HepG2 (cell line): ENCODE data around the gene IL2RA. TPM values are rescaled to one million over a fixed set of nuclear protein-coding genes. Genes with fewer than 3 reads are reported as not detected.

Experiments used
- ATAC-seq: fragments of 200-7000 bp; cut with Tn5 transposase; 3 replicates; pipeline ENCODE4 v1.9.1; 2020; ENCODE audit warnings: mild to moderate bottlenecking, moderate library complexity
- BruUV-seq: library from RNA; stranded (reverse); fragments of 400-500 nt; replicated peaks from 2 replicates; lab custom pipeline; 2021; lab: Mats Ljungman, UMichigan
- CTCF ChIA-PET: fragments of 300-600 bp; formaldehyde crosslinking; extraction: SDS; loops from one replicate; lab custom pipeline; 2021; ENCODE audit warnings: low total read pairs, inconsistent platforms, low intra/inter-chr PET ratio; lab: Yijun Ruan, JAX
- POLR2A ChIA-PET: fragments of 350-600 bp; sonication (Branson Sonifier 250); formaldehyde crosslinking; loops from one replicate; lab custom pipeline; 2020; ENCODE audit warnings: antibody characterized with exemption, inconsistent platforms; lab: Yijun Ruan, JAX
- DNase-seq: peaks from one replicate; pipeline ENCODE4 v3.0.0-alpha.2; 2015; ENCODE audit warnings: low spot score
- FAIRE-seq: peaks from 3 replicates; lab custom pipeline; 2011; peaks lifted over from hg19 to GRCh38; lab: Jason Lieb, UNC
- H2AFZ ChIP-seq: one replicate; pipeline ENCODE4 v1.6.1; 2011; ENCODE audit warnings: low read length, inconsistent platforms
- H3K27ac ChIP-seq: fragments of 300-600 bp; 3 replicates; pipeline ENCODE4 v1.8.0; 2011; ENCODE audit warnings: mixed run types, mild to moderate bottlenecking, mixed read lengths, low read length, inconsistent platforms; ENCODE audit not compliant: insufficient read depth; ENCODE audit errors: extremely low read length
- H3K27me3 ChIP-seq, 2 experiments: fragments of 200-600 bp in 1 of 2; 2 replicates in 1 of 2; 3 replicates in 1 of 2; pipeline versions ENCODE4 v1.6.0 to v1.8.0; 2011; ENCODE audit warnings: low read length in 2 of 2, mild to moderate bottlenecking in 2 of 2, moderate library complexity in 2 of 2, inconsistent platforms in 1 of 2; ENCODE audit not compliant: insufficient read depth in 2 of 2, control insufficient read depth in 1 of 2
- H3K36me3 ChIP-seq, 2 experiments: fragments of 200-600 bp in 1 of 2; replicated peaks in 1 of 2; 2 replicates in 1 of 2; 3 replicates in 1 of 2; pipeline versions ENCODE4 v1.5.1 to v1.8.0; 2011; ENCODE audit warnings: low read length in 2 of 2, inconsistent platforms in 1 of 2; ENCODE audit not compliant: insufficient read depth in 2 of 2, control insufficient read depth in 1 of 2
- H3K4me1 ChIP-seq: 2 replicates; pipeline ENCODE4 v1.5.1; 2012; ENCODE audit warnings: low read length, inconsistent platforms; ENCODE audit not compliant: insufficient read depth
- H3K4me2 ChIP-seq: 2 replicates; pipeline ENCODE4 v1.6.0; 2011; ENCODE audit warnings: low read depth, low read length, inconsistent platforms
- H3K4me3 ChIP-seq, 3 experiments: fragments of 200-600 bp in 1 of 3; sonication (generic), shearing (Covaris generic) in 1 of 3; replicated peaks in 1 of 3; 2 replicates each; pipeline ENCODE4 v1.5.1; 2011 to 2016; ENCODE audit warnings: low read length in 3 of 3, inconsistent platforms in 2 of 3, low read depth in 2 of 3, mild to moderate bottlenecking in 2 of 3, control low read depth in 1 of 3, mixed read lengths in 1 of 3; ENCODE audit not compliant: insufficient read depth in 1 of 3
- H3K79me2 ChIP-seq: one replicate; pipeline ENCODE4 v1.6.1; 2011; ENCODE audit warnings: low read length, inconsistent platforms; ENCODE audit not compliant: insufficient read depth
- H3K9ac ChIP-seq: 2 replicates; pipeline ENCODE4 v1.6.0; 2011; ENCODE audit warnings: mild to moderate bottlenecking, low read depth, low read length, inconsistent platforms; ENCODE audit not compliant: insufficient read depth
- H3K9me3 ChIP-seq: 2 replicates; pipeline ENCODE4 v1.5.1; 2012; ENCODE audit warnings: mild to moderate bottlenecking, low read length
- H4K20me1 ChIP-seq: 2 replicates; pipeline ENCODE4 v1.6.0; 2011; ENCODE audit warnings: inconsistent platforms, mild to moderate bottlenecking, low read length, moderate library complexity; ENCODE audit not compliant: insufficient read depth
- ETV5 ChIP-seq: IDR thresholded peaks from 2 replicates; pipeline ENCODE4 v1.6.1; 2018; ENCODE audit warnings: missing biosample characterization, missing genetic modification reagents, inconsistent platforms, borderline replicate concordance
- FOXK2 ChIP-seq: fragments of 450-650 bp; IDR thresholded peaks from 2 replicates; pipeline ENCODE4 v1.6.1; 2016
- HCFC1 ChIP-seq: fragments of 150-350 bp; IDR thresholded peaks from 2 replicates; pipeline ENCODE4 v1.6.1; 2014; ENCODE audit warnings: low read depth, low read length
- MYNN ChIP-seq: sonication (generic); formaldehyde crosslinking; IDR thresholded peaks from 2 replicates; pipeline ENCODE4 v1.4.0; 2020; ENCODE audit warnings: mild to moderate bottlenecking, low read depth, missing genetic modification reagents
- NBN ChIP-seq: fragments of 450-650 bp; conservative IDR thresholded peaks from 2 replicates; pipeline ENCODE4 v1.6.1; 2017
- SNRNP70 ChIP-seq: fragments of 200-400 bp; formaldehyde crosslinking; IDR thresholded peaks from 2 replicates; pipeline ENCODE4 v1.6.1; 2017; ENCODE audit warnings: mild to moderate bottlenecking, low read depth, low read length, moderate library complexity
- ZNF17 ChIP-seq: sonication (generic); formaldehyde crosslinking; IDR thresholded peaks from 2 replicates; pipeline ENCODE4 v1.5.0; 2020; ENCODE audit warnings: mild to moderate bottlenecking, missing genetic modification reagents
- ZNF235 ChIP-seq: sonication (generic); formaldehyde crosslinking; IDR thresholded peaks from 2 replicates; pipeline ENCODE4 v1.8.1; 2023; ENCODE audit warnings: mild to moderate bottlenecking, missing genetic modification reagents, borderline replicate concordance
- ZNF530 ChIP-seq: sonication (generic); formaldehyde crosslinking; IDR thresholded peaks from 2 replicates; pipeline ENCODE4 v1.5.0; 2020; ENCODE audit warnings: low read depth, mild to moderate bottlenecking, missing genetic modification reagents
- ZSCAN20 ChIP-seq: sonication (generic); formaldehyde crosslinking; IDR thresholded peaks from 2 replicates; pipeline ENCODE4 v1.4.0; 2020; ENCODE audit warnings: missing genetic modification reagents, mild to moderate bottlenecking, borderline replicate concordance
- WGBS: methylation state at CpG from one replicate; pipeline ENCODE4 v1.1.6; 2017; ENCODE audit warnings: low lambda C conversion rate; 5-methylcytosine and 5-hydroxymethylcytosine counted together
- in situ Hi-C: cut with HindIII; loops from 2 replicates; pipeline ENCODE4 v1.10.0; 2017; ENCODE audit warnings: low pct_unique_long_range_greater_than_20kb; ENCODE audit not compliant: extremely low pct_ligation_motif_present
- intact Hi-C: fragments of 100-400 bp; cut with micrococcal nuclease; formaldehyde crosslinking; loops from one replicate; pipeline ENCODE4 v1.10.0; 2022; ENCODE audit not compliant: unreplicated experiment
- polyA plus RNA-seq, 8 experiments: library from polyadenylated mRNA; depleted of rRNA in 3 of 8; stranded (reverse) in 7 of 8; unstranded in 1 of 8; fragments of >200 nt; fragmentation: Illumina TruSeq in 4 of 8; extraction: Trizol in 4 of 8; gene quantifications; 2 replicates each; pipeline versions ENCODE4 v1.2.1 to v1.2.3, GENCODE V29; 2011 to 2016; ENCODE audit warnings: low read depth in 4 of 8, missing spikeins in 1 of 8, mixed read lengths in 1 of 8; ENCODE audit not compliant: insufficient read depth in 1 of 8
- total RNA-seq, 5 experiments: library from RNA; depleted of rRNA; stranded (reverse); fragments of >200 nt; fragmentation: Illumina TruSeq; extraction: Trizol; gene quantifications; 2 replicates each; pipeline ENCODE4 v1.2.3, GENCODE V29; 2016; ENCODE audit warnings: low read depth in 1 of 5
- TF ChIP-seq, protein P1 (sequence below): sonication (generic); formaldehyde crosslinking; conservative IDR thresholded peaks from 2 replicates; pipeline ENCODE4 v1.4.0; 2020; ENCODE audit warnings: missing genetic modification reagents
- TF ChIP-seq, protein P2 (sequence below): sonication (generic); formaldehyde crosslinking; IDR thresholded peaks from 2 replicates; pipeline ENCODE4 v1.4.0; 2020; ENCODE audit warnings: low read depth, mild to moderate bottlenecking, missing genetic modification reagents
- TF ChIP-seq, protein P3 (sequence below): sonication (generic); formaldehyde crosslinking; IDR thresholded peaks from 2 replicates; pipeline ENCODE4 v1.8.0; 2022; ENCODE audit warnings: mild to moderate bottlenecking, missing genetic modification reagents, moderate library complexity
- TF ChIP-seq, protein P4 (sequence below): sonication (generic); formaldehyde crosslinking; IDR thresholded peaks from 2 replicates; pipeline ENCODE4 v1.8.0; 2022; ENCODE audit warnings: missing genetic modification reagents, mild to moderate bottlenecking, moderate library complexity, borderline replicate concordance

IL2RA gene
- total and polyA plus RNA-seq, 2 of the 13 experiments (the other 11 are each of a cell fraction or from before 2014, with no cell fraction given): not detected

DNA sequence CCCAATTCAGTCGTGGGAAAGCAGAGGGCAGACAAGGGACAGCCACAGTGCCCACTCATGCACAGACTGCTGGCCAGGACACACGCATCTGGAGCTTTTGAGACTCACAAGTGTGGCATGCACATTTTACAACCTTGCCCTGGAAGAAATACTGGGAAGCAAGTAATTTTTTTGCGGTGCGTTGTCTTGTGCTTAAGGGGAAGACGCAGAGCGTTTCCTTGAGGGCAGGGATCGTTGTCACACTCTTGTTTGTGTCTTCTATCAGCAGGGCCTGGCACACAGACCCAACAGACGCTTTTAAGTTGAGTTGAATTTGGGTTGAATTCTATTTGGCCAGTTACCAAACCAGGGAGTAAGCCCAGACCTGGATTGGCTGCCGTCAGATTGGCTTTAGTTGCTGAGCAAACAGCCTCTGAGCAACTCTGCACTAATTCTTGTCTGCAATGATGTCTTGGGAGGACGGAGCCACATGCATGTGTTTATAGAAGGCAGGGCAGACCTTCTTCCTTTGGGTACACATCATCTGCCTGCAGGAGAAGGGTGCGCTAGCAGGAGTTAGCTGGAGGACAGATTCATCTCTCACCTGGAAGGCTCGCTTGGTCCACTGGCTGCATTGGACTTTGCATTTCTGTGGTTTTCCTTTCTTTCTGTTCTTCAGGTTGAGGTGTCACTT lies 38.4 kb downstream of the IL2RA start (continued):
- TF ChIP-seq ZNF530 (CRISPR knock-in tag): no peak
- TF ChIP-seq, protein P1, sequence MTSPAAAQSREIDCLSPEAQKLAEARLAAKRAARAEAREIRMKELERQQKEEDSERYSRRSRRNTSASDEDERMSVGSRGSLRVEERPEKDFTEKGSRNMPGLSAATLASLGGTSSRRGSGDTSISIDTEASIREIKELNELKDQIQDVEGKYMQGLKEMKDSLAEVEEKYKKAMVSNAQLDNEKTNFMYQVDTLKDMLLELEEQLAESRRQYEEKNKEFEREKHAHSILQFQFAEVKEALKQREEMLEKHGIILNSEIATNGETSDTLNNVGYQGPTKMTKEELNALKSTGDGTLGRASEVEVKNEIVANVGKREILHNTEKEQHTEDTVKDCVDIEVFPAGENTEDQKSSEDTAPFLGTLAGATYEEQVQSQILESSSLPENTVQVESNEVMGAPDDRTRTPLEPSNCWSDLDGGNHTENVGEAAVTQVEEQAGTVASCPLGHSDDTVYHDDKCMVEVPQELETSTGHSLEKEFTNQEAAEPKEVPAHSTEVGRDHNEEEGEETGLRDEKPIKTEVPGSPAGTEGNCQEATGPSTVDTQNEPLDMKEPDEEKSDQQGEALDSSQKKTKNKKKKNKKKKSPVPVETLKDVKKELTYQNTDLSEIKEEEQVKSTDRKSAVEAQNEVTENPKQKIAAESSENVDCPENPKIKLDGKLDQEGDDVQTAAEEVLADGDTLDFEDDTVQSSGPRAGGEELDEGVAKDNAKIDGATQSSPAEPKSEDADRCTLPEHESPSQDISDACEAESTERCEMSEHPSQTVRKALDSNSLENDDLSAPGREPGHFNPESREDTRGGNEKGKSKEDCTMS (CRISPR knock-in tag): no peak
- no peak for TF ChIP-seq FOXK2
- TF ChIP-seq ZSCAN20 (CRISPR knock-in tag): no peak
- TF ChIP-seq, all 625 proteins: peak for 0

DNA sequence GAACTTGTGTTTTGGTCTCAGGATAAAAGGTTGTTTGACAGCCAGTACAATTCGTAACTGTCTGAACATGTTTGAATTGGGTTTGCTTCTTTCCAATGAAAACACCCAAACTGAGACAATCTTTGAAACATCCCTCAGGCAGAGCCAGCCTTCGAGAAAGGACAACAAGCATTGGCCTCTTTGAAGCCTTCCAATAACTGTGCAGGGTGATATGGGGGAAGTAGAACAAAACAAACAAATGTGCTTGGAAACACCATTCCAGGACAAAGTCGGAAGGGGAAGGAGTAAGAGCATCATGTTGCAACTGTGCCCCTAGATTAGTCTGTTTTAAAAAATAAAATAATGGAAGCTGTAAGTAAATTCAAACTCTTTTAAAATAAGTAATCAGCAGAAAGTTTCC lies 39.5 kb downstream of the IL2RA start:
- ATAC-seq: no peak
- no peak for FAIRE-seq
- no peak for TF ChIP-seq ZNF17 (CRISPR knock-in tag)
- no peak for TF ChIP-seq ETV5 (CRISPR knock-in tag)
- TF ChIP-seq, protein P2, sequence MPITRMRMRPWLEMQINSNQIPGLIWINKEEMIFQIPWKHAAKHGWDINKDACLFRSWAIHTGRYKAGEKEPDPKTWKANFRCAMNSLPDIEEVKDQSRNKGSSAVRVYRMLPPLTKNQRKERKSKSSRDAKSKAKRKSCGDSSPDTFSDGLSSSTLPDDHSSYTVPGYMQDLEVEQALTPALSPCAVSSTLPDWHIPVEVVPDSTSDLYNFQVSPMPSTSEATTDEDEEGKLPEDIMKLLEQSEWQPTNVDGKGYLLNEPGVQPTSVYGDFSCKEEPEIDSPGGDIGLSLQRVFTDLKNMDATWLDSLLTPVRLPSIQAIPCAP: no peak
- TF ChIP-seq HCFC1: no peak
- TF ChIP-seq SNRNP70: no peak
- TF ChIP-seq ZNF235 (CRISPR knock-in tag): no peak
- TF ChIP-seq, protein P3, sequence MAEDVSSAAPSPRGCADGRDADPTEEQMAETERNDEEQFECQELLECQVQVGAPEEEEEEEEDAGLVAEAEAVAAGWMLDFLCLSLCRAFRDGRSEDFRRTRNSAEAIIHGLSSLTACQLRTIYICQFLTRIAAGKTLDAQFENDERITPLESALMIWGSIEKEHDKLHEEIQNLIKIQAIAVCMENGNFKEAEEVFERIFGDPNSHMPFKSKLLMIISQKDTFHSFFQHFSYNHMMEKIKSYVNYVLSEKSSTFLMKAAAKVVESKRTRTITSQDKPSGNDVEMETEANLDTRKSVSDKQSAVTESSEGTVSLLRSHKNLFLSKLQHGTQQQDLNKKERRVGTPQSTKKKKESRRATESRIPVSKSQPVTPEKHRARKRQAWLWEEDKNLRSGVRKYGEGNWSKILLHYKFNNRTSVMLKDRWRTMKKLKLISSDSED (CRISPR knock-in tag): no peak
- TF ChIP-seq, protein P4, sequence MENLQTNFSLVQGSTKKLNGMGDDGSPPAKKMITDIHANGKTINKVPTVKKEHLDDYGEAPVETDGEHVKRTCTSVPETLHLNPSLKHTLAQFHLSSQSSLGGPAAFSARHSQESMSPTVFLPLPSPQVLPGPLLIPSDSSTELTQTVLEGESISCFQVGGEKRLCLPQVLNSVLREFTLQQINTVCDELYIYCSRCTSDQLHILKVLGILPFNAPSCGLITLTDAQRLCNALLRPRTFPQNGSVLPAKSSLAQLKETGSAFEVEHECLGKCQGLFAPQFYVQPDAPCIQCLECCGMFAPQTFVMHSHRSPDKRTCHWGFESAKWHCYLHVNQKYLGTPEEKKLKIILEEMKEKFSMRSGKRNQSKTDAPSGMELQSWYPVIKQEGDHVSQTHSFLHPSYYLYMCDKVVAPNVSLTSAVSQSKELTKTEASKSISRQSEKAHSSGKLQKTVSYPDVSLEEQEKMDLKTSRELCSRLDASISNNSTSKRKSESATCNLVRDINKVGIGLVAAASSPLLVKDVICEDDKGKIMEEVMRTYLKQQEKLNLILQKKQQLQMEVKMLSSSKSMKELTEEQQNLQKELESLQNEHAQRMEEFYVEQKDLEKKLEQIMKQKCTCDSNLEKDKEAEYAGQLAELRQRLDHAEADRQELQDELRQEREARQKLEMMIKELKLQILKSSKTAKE: no peak
- TF ChIP-seq MYNN (CRISPR knock-in tag): no peak
- TF ChIP-seq NBN: no peak

More for the DNA sequence above, 39.5 kb downstream of the IL2RA start:
- in situ Hi-C loops (no loop called here), intact Hi-C loops (no loop called here)
- ChIA-PET CTCF (no interaction called here), POLR2A (no interaction called here)
- Histone ChIP-seq H3K27ac (no peak overlapping the region), H3K36me3 (no peaks in the 10 kb centered on the region), H4K20me1 (no peaks in the 10 kb centered on the region), H3K79me2 (no peaks in the 10 kb centered on the region), H3K9me3 (no peaks in the 10 kb centered on the region), H2AFZ (no peak overlapping the region), H3K27me3 (peaks cover 0 to 23% of the 10 kb centered on the region in 2 experiments; a peak in 3 of 5 replicates), H3K4me3 (no peak overlapping the region), H3K4me2 (no peak overlapping the region), H3K4me1 (no peaks in the 10 kb centered on the region), H3K9ac (no peak overlapping the region)
- no peak for DNase-seq
- BruUV-seq: no TSS peak
- WGBS: 10% methylated on average over 3 of the region's 3 CpGs
